Right lobe of liver (tissue), 6 donors: Measurements from ENCODE around the gene CLCN3. TPM values are rescaled to one million over a fixed set of nuclear protein-coding genes. Genes with fewer than 3 reads are reported as not detected.

Experiments
- ATAC-seq, 4 donors: fragments of 200-7000 bp; cut with Tn5 transposase; one replicate each; pipeline ENCODE4 v1.9.1; 2020; ENCODE audit warnings: mild to moderate bottlenecking in 4 of 4, moderate library complexity in 4 of 4
- DNase-seq, 3 donors: peaks; one replicate each; pipeline ENCODE4 v3.0.0-alpha.2; 2020
- H3K27ac ChIP-seq, 3 donors: fragments of 200-600 bp; one replicate each; pipeline ENCODE4 v1.8.0; 2022
- H3K27me3 ChIP-seq, 2 donors: fragments of 200-600 bp; one replicate each; pipeline ENCODE4 v1.8.0; 2022
- H3K36me3 ChIP-seq, 4 donors: fragments of 200-600 bp; sonication (generic) in 1 of 4; one replicate each; pipeline versions ENCODE4 v1.5.1 to v1.8.0; 2017 to 2022; ENCODE audit warnings: control low read depth in 1 of 4
- H3K4me1 ChIP-seq, 4 donors: fragments of 200-600 bp; sonication (generic) in 1 of 4; one replicate each; pipeline versions ENCODE4 v1.5.1 to v1.8.0; 2017 to 2022; ENCODE audit warnings: control low read depth in 1 of 4
- H3K4me3 ChIP-seq, 3 donors: fragments of 200-600 bp; one replicate each; pipeline ENCODE4 v1.8.0; 2022
- H3K9me3 ChIP-seq, 4 donors: fragments of 200-600 bp; sonication (generic) in 1 of 4; one replicate each; pipeline versions ENCODE4 v1.5.1 to v1.8.0; 2017 to 2022; ENCODE audit warnings: control low read depth in 1 of 4
- CTCF ChIP-seq, 4 donors: fragments of 200-600 bp in 3 of 4; fragments of 450-650 bp in 1 of 4; IDR thresholded peaks; one replicate each; pipeline versions ENCODE4 v1.5.1 to v1.8.0; 2016 to 2022; ENCODE audit warnings: antibody characterized with exemption in 4 of 4, mild to moderate bottlenecking in 2 of 4
- POLR2A ChIP-seq: fragments of 450-650 bp; IDR thresholded peaks from one replicate; pipeline ENCODE4 v1.6.1; 2017; ENCODE audit warnings: antibody characterized with exemption, mild to moderate bottlenecking
- WGBS: methylation state at CpG from one replicate; pipeline ENCODE4 v1.1.6; 2018; ENCODE audit warnings: low coverage, low lambda C conversion rate; ENCODE audit not compliant: insufficient coverage; ENCODE audit errors: missing lambda C conversion rate; 5-methylcytosine and 5-hydroxymethylcytosine counted together
- intact Hi-C, 2 donors: fragments of 100-400 bp; cut with DNase I; formaldehyde crosslinking; loops; one replicate each; pipeline versions ENCODE4 v1.11.2 to v1.14.1; 2022
- total RNA-seq, 6 experiments: library from RNA; depleted of rRNA in 2 of 6; stranded (reverse); fragments of >200 nt in 2 of 6; fragmentation: NEBNext Ultra II Directional in 3 of 6; extraction: Animal tissue kit (Norgen Biotek cat#: 25700) in 3 of 6; gene quantifications; one replicate each; pipeline versions ENCODE4 v1.1.0 to v1.2.4, GENCODE V29; 2016 to 2023
- donor health status: DM: no; HTN: yes; CAD: no.
- donor health status: DM: no; HTN: no; CAD: no.
- donor health status: DM: no; HTN: no; CAD: no.
- donor health status: DM: no; HTN: yes; CAD: no.
- donor health status: DM: no; HTN: yes; CAD: no.

Gene CLCN3
- total RNA-seq, 6 experiments from 2014 or later, result 17.0 to 29.4 (median 19.6) TPM

- no peak for ATAC-seq
- WGBS, result 93% methylated on average over 2 of the region's 2 CpGs
Observed at GRCh38 chr4:169582203-169582602, 38.2 kb upstream of the CLCN3 start.

GRCh38 chr4:169582706-169583105, 37.7 kb upstream of the CLCN3 start:
- intact Hi-C loops, result no loop called here
- WGBS, result 89% methylated on average over 3 of the region's 3 CpGs
- TF ChIP-seq CTCF (IDR thresholded peaks at IDR 0.05), result no peak
- no peak for TF ChIP-seq POLR2A

More at GRCh38 chr4:169582203-169582602, 38.2 kb upstream of the CLCN3 start:
- intact Hi-C loops, result no loop called here
- Histone ChIP-seq H3K27me3 (no peaks in the 10 kb centered on the region), H3K36me3 (peaks cover 0 to 4% (median under 1%) of the 10 kb centered on the region in 4 donors), H3K9me3 (no peaks in the 10 kb centered on the region), H3K4me3 (no peak overlapping the region), H3K27ac (no peak overlapping the region), H3K4me1 (no peaks in the 10 kb centered on the region)
- no peak for DNase-seq
- TF ChIP-seq POLR2A, result no peak
- TF ChIP-seq CTCF (IDR thresholded peaks at IDR 0.05), result no peak

DNA sequence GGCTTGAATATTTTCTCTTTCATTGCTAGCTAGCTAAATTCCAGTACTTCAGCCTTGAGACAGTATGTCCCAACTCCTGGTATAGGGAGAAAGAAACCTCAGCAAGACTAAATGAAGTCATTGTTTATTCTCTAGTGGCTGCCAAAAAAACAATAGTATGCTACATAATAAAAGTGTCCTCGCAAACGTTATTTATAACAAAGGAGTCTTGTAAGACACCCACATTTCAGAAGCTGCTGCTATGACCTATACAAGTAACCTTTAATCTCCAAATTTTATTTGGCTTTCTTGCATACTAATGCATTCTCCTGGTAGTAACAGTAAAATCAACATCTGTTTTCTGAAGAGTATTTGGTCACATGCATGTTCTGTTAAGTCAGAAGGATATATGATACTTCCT, 36.8 kb upstream of the CLCN3 start:
- TF ChIP-seq CTCF (IDR thresholded peaks at IDR 0.05), result no peak
- TF ChIP-seq POLR2A, result no peak
- Histone ChIP-seq H3K4me1 (no peaks in the 10 kb centered on the region), H3K9me3 (no peaks in the 10 kb centered on the region), H3K36me3 (peaks cover 0 to 6% (median under 1%) of the 10 kb centered on the region in 4 donors), H3K27ac (no peak overlapping the region), H3K4me3 (no peak overlapping the region), H3K27me3 (no peaks in the 10 kb centered on the region)
- intact Hi-C loops, result no loop called here
- WGBS, result 69% methylated on average over 2 of the region's 2 CpGs
- DNase-seq (no peak), ATAC-seq (no peak)

More at GRCh38 chr4:169582706-169583105, 37.7 kb upstream of the CLCN3 start:
- DNase-seq (no peak), ATAC-seq (no peak)
- H3K27ac ChIP-seq, result no peak overlapping the region
- no peaks in the 10 kb centered on the region for H3K9me3 ChIP-seq
- no peaks in the 10 kb centered on the region for H3K27me3 ChIP-seq
- peaks cover 0 to 4% (median under 1%) of the 10 kb centered on the region in 4 donors for H3K36me3 ChIP-seq
- no peak overlapping the region for H3K4me3 ChIP-seq
- no peaks in the 10 kb centered on the region for H3K4me1 ChIP-seq

DNA sequence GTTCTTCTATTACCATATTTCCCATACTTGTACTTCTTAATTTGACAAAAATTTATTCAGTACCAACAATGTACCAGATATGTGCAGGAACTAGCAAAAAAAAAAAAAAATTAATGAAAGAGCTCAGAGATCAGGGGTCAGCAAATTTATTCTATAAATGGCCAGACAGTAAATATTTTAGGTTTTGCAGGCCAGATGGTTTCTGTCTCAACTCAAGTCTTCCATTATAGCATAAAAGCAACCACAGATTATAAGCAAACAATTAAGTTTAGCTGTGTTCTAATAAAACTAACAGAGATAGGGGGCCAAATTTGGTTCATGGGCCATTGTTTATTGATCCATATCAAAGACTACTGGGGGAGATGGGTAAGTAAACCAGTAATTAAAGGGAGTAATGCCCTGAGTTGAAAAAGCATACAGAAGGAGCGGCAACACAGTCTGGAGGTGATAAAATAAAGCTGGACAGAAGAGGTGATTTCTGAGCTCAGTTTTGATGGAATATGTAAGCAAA, 27.3 kb upstream of the CLCN3 start:
- Histone ChIP-seq H3K9me3 (no peaks in the 10 kb centered on the region), H3K27me3 (no peaks in the 10 kb centered on the region), H3K27ac (no peak overlapping the region), H3K4me1 (no peaks in the 10 kb centered on the region), H3K36me3 (peaks cover 0 to 5% (median 0%) of the 10 kb centered on the region in 4 donors), H3K4me3 (no peak overlapping the region)
- intact Hi-C loops, result no loop called here
- WGBS, result 86% methylated on average over 1 of the region's 1 CpG
- DNase-seq (no peak), ATAC-seq (no peak)
- no peak for TF ChIP-seq POLR2A
- no peak for TF ChIP-seq CTCF (IDR thresholded peaks at IDR 0.05)
